ENCODE results near the gene RPRD1B. TPM values are rescaled to one million over a fixed set of nuclear protein-coding genes. Genes with fewer than 3 reads are reported as not detected.

Gene RPRD1B
- total RNA-seq, 1 experiment from 2014 or later: 55.1 TPM

- no peak for DNase-seq
- intact Hi-C loops (cut with micrococcal nuclease; ENCODE audit: unreplicated experiment): no loop called here
- peaks cover 49% of the 10 kb centered on the region for H3K4me1 ChIP-seq (replicated peaks; ENCODE audit: insufficient read depth)
- TF ChIP-seq EZH2 (IDR thresholded peaks at IDR 0.05; ENCODE audit: low read depth) (no peak), CTCF (conservative IDR thresholded peaks at IDR 0.05) (no peak)
- no peak overlapping the region for H3K4me3 ChIP-seq
- H3K27me3 ChIP-seq (ENCODE audit: insufficient read depth, low read depth): no peaks in the 10 kb centered on the region
- POLR2A ChIA-PET (ENCODE audit: unreplicated experiment): no interaction called here
- H3K36me3 ChIP-seq (ENCODE audit: low read depth): no peaks in the 10 kb centered on the region
- H2AFZ ChIP-seq: no peak overlapping the region
- no peaks in the 10 kb centered on the region for H4K20me1 ChIP-seq (ENCODE audit: insufficient read depth)
- H3K4me2 ChIP-seq: peak overlapping the region; percentile 33
- CTCF ChIA-PET: interaction anchor here (1.0 to 1.4 kb wide), 2 partner anchors 35 to 113 kb away, joined by 5 to 6 read pairs; no protein-coding TSS in a partner anchor
- H3K79me2 ChIP-seq (ENCODE audit: low read depth): no peaks in the 10 kb centered on the region
- H3K27ac ChIP-seq: peak overlapping the region; percentile 92
- peaks cover 37% of the 10 kb centered on the region for H3F3A ChIP-seq (ENCODE audit: insufficient read depth, low read depth)
- no peaks in the 10 kb centered on the region for H3K9me3 ChIP-seq (ENCODE audit: insufficient read depth, low read depth)
- BruUV-seq (replicated peaks): no TSS peak
- no peaks in the 10 kb centered on the region for H3K9me2 ChIP-seq (ENCODE audit: insufficient read depth)
Observed at GRCh38 chr20:38108438-38108985, 75.0 kb downstream of the RPRD1B start.

GRCh38 chr20:38108986-38109541 is 75.5 kb downstream of the RPRD1B start:
- H4K20me1 ChIP-seq (ENCODE audit: insufficient read depth): no peaks in the 10 kb centered on the region
- no peaks in the 10 kb centered on the region for H3K79me2 ChIP-seq (ENCODE audit: low read depth)
- CTCF ChIA-PET: interaction anchor here (1.0 to 1.4 kb wide), 2 partner anchors 36 to 113 kb away, joined by 5 to 6 read pairs; no protein-coding TSS in a partner anchor
- POLR2A ChIA-PET (ENCODE audit: unreplicated experiment): no interaction called here
- intact Hi-C loops (cut with micrococcal nuclease; ENCODE audit: unreplicated experiment): no loop called here
- no peaks in the 10 kb centered on the region for H3K27me3 ChIP-seq (ENCODE audit: insufficient read depth, low read depth)
- H3K4me2 ChIP-seq: peak overlapping the region; percentile 33
- BruUV-seq (replicated peaks): no TSS peak
- DNase-seq: no peak
- H2AFZ ChIP-seq: no peak overlapping the region
- H3K27ac ChIP-seq: peak overlapping the region; percentile 92
- H3K9me3 ChIP-seq (ENCODE audit: insufficient read depth, low read depth): no peaks in the 10 kb centered on the region
- TF ChIP-seq CTCF (conservative IDR thresholded peaks at IDR 0.05): no peak
- no peak for TF ChIP-seq EZH2 (IDR thresholded peaks at IDR 0.05; ENCODE audit: low read depth)
- no peaks in the 10 kb centered on the region for H3K36me3 ChIP-seq (ENCODE audit: low read depth)
- H3K9me2 ChIP-seq (ENCODE audit: insufficient read depth): no peaks in the 10 kb centered on the region
- peaks cover 54% of the 10 kb centered on the region for H3K4me1 ChIP-seq (replicated peaks; ENCODE audit: insufficient read depth)
- H3K4me3 ChIP-seq: no peak overlapping the region
- H3F3A ChIP-seq (ENCODE audit: insufficient read depth, low read depth): peaks cover 37% of the 10 kb centered on the region

GRCh38 chr20:38109591-38110524 is 76.3 kb downstream of the RPRD1B start:
- no TSS peak for BruUV-seq (replicated peaks)
- peak; percentile 87 to 99 for DNase-seq
- TF ChIP-seq EZH2 (IDR thresholded peaks at IDR 0.05; ENCODE audit: low read depth): no peak
- TF ChIP-seq CTCF (conservative IDR thresholded peaks at IDR 0.05): no peak
- Histone ChIP-seq H3K36me3 (ENCODE audit: low read depth) (no peaks in the 10 kb centered on the region), H3K4me1 (replicated peaks; ENCODE audit: insufficient read depth) (peaks cover 58% of the 10 kb centered on the region), H3K4me2 (peak overlapping the region; percentile 52), H3K9me3 (ENCODE audit: insufficient read depth, low read depth) (no peaks in the 10 kb centered on the region), H4K20me1 (ENCODE audit: insufficient read depth) (no peaks in the 10 kb centered on the region), H2AFZ (no peak overlapping the region), H3K27ac (peak overlapping the region; percentile 92), H3K79me2 (ENCODE audit: low read depth) (no peaks in the 10 kb centered on the region), H3F3A (ENCODE audit: insufficient read depth, low read depth) (peaks cover 37% of the 10 kb centered on the region), H3K9me2 (ENCODE audit: insufficient read depth) (no peaks in the 10 kb centered on the region), H3K4me3 (no peak overlapping the region; the same call in 1 of the 2 replicates), H3K27me3 (ENCODE audit: insufficient read depth, low read depth) (no peaks in the 10 kb centered on the region)
- ChIA-PET POLR2A (ENCODE audit: unreplicated experiment) (interaction anchor here (0.5 to 1.0 kb wide), 3 partner anchors 34 to 77 kb away, joined by 3 to 9 read pairs (median 9); no protein-coding TSS in a partner anchor), CTCF (interaction anchor here (0.6 to 1.4 kb wide), 4 partner anchors 37 to 195 kb away, joined by 3 to 13 read pairs (median 6); no protein-coding TSS in a partner anchor)
- intact Hi-C loops (cut with micrococcal nuclease; ENCODE audit: unreplicated experiment): loop anchor here (1.0 to 2.0 kb wide), 5 partner anchors 17 to 55 kb away; partner anchors contain the start of gene TGM2

Measured in PC-9 (cell line).